HCT116 (cell line): ENCODE data around the gene LACTBL1. TPM values are rescaled to one million over a fixed set of nuclear protein-coding genes. Genes with fewer than 3 reads are reported as not detected.

Source experiments
- ATAC-seq: fragments of 200-7000 bp; cut with Tn5 transposase; 2 replicates; pipeline ENCODE4 v1.9.1; 2020; ENCODE audit warnings: mild to moderate bottlenecking, moderate library complexity
- BruUV-seq: library from RNA; stranded (reverse); fragments of 400-500 nt; replicated peaks from 2 replicates; lab custom pipeline; 2021; lab: Mats Ljungman, UMichigan
- CTCF ChIA-PET: fragments of 300-600 bp; sonication (Branson Sonifier 250); formaldehyde crosslinking; loops from one replicate; lab custom pipeline; 2021; ENCODE audit warnings: antibody characterized with exemption; lab: Charles Lee
- POLR2A ChIA-PET: fragments of 300-600, 350-600 bp; sonication (Branson Sonifier 250); formaldehyde crosslinking; loops from one replicate; lab custom pipeline; 2021; ENCODE audit warnings: antibody characterized with exemption; lab: Charles Lee
- RAD21 ChIA-PET, 2 experiments: fragments of 300-600 bp; sonication (Branson Sonifier 250); formaldehyde crosslinking; loops; one replicate each; lab custom pipeline; 2023; ENCODE audit warnings: low total read pairs in 2 of 2; ENCODE audit not compliant: uncharacterized antibody in 2 of 2, unreplicated experiment in 2 of 2, low non-redundant PET in 1 of 2; lab: Charles Lee
- DNase-seq: peaks from one replicate; pipeline ENCODE4 v3.0.0-alpha.2; 2010; ENCODE audit warnings: low read depth, low spot score
- H2AFZ ChIP-seq: fragments of 200-600 bp; shearing (Covaris generic), sonication (generic); 2 replicates; pipeline ENCODE4 v1.6.1; 2017; ENCODE audit warnings: low read depth, mixed run types, mixed read lengths, antibody characterized with exemption, low read length; ENCODE audit not compliant: poor library complexity, severe bottlenecking
- H3K27ac ChIP-seq: 2 replicates; pipeline ENCODE4 v1.5.1; 2012; ENCODE audit warnings: low read depth, low read length
- H3K27me3 ChIP-seq: fragments of 200-600 bp; sonication (generic); 2 replicates; pipeline ENCODE4 v1.6.1; 2016; ENCODE audit warnings: mixed run types, low read length, mixed read lengths; ENCODE audit not compliant: insufficient read depth
- H3K36me3 ChIP-seq, 2 experiments: fragments of 200-500 bp in 1 of 2; fragments of 200-600 bp in 1 of 2; sonication (Bioruptor generic) in 1 of 2; sonication (generic) in 1 of 2; 2 replicates each; pipeline versions ENCODE4 v1.5.1 to v1.6.1; 2014 to 2016; ENCODE audit warnings: low read length in 2 of 2, inconsistent platforms in 1 of 2, mixed read lengths in 1 of 2, mixed run types in 1 of 2; ENCODE audit not compliant: insufficient read depth in 2 of 2, control insufficient read depth in 1 of 2
- H3K4me1 ChIP-seq, 2 experiments: fragments of 200-600 bp in 1 of 2; sonication (generic) in 1 of 2; 2 replicates each; pipeline versions ENCODE4 v1.5.1 to v1.6.1; 2012 to 2017; ENCODE audit warnings: low read length in 2 of 2, inconsistent platforms in 1 of 2, mild to moderate bottlenecking in 1 of 2, mixed read lengths in 1 of 2, mixed run types in 1 of 2, moderate library complexity in 1 of 2; ENCODE audit not compliant: insufficient read depth in 2 of 2, control insufficient read depth in 1 of 2
- H3K4me2 ChIP-seq: fragments of 200-600 bp; sonication (generic); 2 replicates; pipeline ENCODE4 v1.6.1; 2017; ENCODE audit warnings: mixed run types, low read length, mixed read lengths
- H3K4me3 ChIP-seq, 2 experiments: fragments of 200-600 bp in 1 of 2; sonication (generic) in 1 of 2; replicated peaks in 1 of 2; 2 replicates each; pipeline ENCODE4 v1.5.1; 2011 to 2016; ENCODE audit warnings: low read length in 2 of 2, control low read depth in 1 of 2, low read depth in 1 of 2, mild to moderate bottlenecking in 1 of 2, mixed read lengths in 1 of 2, mixed run types in 1 of 2
- H3K79me2 ChIP-seq: fragments of 200-600 bp; sonication (generic); 2 replicates; pipeline ENCODE4 v1.6.1; 2017; ENCODE audit warnings: mild to moderate bottlenecking, mixed run types, low read length, moderate library complexity, mixed read lengths; ENCODE audit not compliant: insufficient read depth
- H3K9ac ChIP-seq: fragments of 200-600 bp; sonication (generic); 2 replicates; pipeline ENCODE4 v1.6.1; 2016; ENCODE audit warnings: low read length, mixed read lengths
- H3K9me2 ChIP-seq: fragments of 200-600 bp; sonication (generic), shearing (Covaris generic); 2 replicates; pipeline ENCODE4 v1.6.1; 2017; ENCODE audit warnings: mixed run types, mild to moderate bottlenecking, moderate library complexity; ENCODE audit not compliant: insufficient read depth
- H3K9me3 ChIP-seq, 2 experiments: fragments of 200-500 bp in 1 of 2; fragments of 200-600 bp in 1 of 2; sonication (Bioruptor generic) in 1 of 2; sonication (generic) in 1 of 2; 2 replicates each; pipeline ENCODE4 v1.6.1; 2014 to 2017; ENCODE audit warnings: low read length in 2 of 2, mixed read lengths in 2 of 2, inconsistent platforms in 1 of 2, low read depth in 1 of 2, mild to moderate bottlenecking in 1 of 2, mixed run types in 1 of 2, moderate library complexity in 1 of 2; ENCODE audit not compliant: control insufficient read depth in 1 of 2, insufficient read depth in 1 of 2
- H4K20me1 ChIP-seq: fragments of 200-600 bp; sonication (generic), shearing (Covaris generic); 2 replicates; pipeline ENCODE4 v1.6.1; 2017; ENCODE audit warnings: mixed run types, mild to moderate bottlenecking, moderate library complexity; ENCODE audit not compliant: insufficient read depth
- ATF3 ChIP-seq: IDR thresholded peaks from 2 replicates; pipeline ENCODE4 v1.6.1; 2012
- CBX3 ChIP-seq: IDR thresholded peaks from 2 replicates; pipeline ENCODE4 v1.6.1; 2012; ENCODE audit warnings: low read depth
- CEBPB ChIP-seq: IDR thresholded peaks from 2 replicates; pipeline ENCODE4 v1.6.1; 2012; ENCODE audit warnings: low read depth
- CTCF ChIP-seq, 3 experiments: fragments of 200-600 bp in 1 of 3; sonication (generic) in 1 of 3; IDR thresholded peaks in 2 of 3; conservative IDR thresholded peaks in 1 of 3; 2 replicates each; pipeline ENCODE4 v1.5.1; 2012 to 2017; ENCODE audit warnings: low read depth in 2 of 3, low read length in 2 of 3, antibody characterized with exemption in 1 of 3, borderline replicate concordance in 1 of 3, control low read depth in 1 of 3, mild to moderate bottlenecking in 1 of 3, mixed read lengths in 1 of 3, mixed run types in 1 of 3, moderate library complexity in 1 of 3; ENCODE audit not compliant: insufficient read depth in 1 of 3
- EGR1 ChIP-seq: IDR thresholded peaks from 2 replicates; pipeline ENCODE4 v1.6.1; 2012; ENCODE audit warnings: low read depth
- ELF1 ChIP-seq: IDR thresholded peaks from 2 replicates; pipeline ENCODE4 v1.6.1; 2012; ENCODE audit warnings: low read depth, borderline replicate concordance
- EZH2 ChIP-seq: fragments of 200-600 bp; sonication (generic); IDR thresholded peaks from 2 replicates; pipeline ENCODE4 v1.6.1; 2017; ENCODE audit warnings: antibody characterized with exemption, mixed run types
- EZH2phosphoT487 ChIP-seq: fragments of 200-600 bp; IDR thresholded peaks from 2 replicates; pipeline ENCODE4 v1.6.1; 2018; ENCODE audit warnings: antibody characterized with exemption, borderline replicate concordance
- FOSL1 ChIP-seq: IDR thresholded peaks from 2 replicates; pipeline ENCODE4 v1.6.1; 2012; ENCODE audit warnings: low read depth
- MAX ChIP-seq: IDR thresholded peaks from 2 replicates; pipeline ENCODE4 v1.6.1; 2012
- POLR2A ChIP-seq: IDR thresholded peaks from 2 replicates; pipeline ENCODE4 v1.7.0; 2011; ENCODE audit warnings: borderline replicate concordance; ENCODE audit not compliant: insufficient read depth, insufficient read length; ENCODE audit errors: extremely low read depth
- POLR2AphosphoS5 ChIP-seq: IDR thresholded peaks from 2 replicates; pipeline ENCODE4 v1.6.1; 2011; ENCODE audit warnings: mild to moderate bottlenecking, low read depth, low read length, moderate library complexity
- RAD21 ChIP-seq: IDR thresholded peaks from 2 replicates; pipeline ENCODE4 v1.6.1; 2012; ENCODE audit warnings: low read depth, mild to moderate bottlenecking
- REST ChIP-seq: IDR thresholded peaks from 2 replicates; pipeline ENCODE4 v1.6.1; 2012; ENCODE audit warnings: low read depth
- SIN3A ChIP-seq: IDR thresholded peaks from 2 replicates; pipeline ENCODE4 v1.6.1; 2012; ENCODE audit warnings: low read depth
- SP1 ChIP-seq: IDR thresholded peaks from 2 replicates; pipeline ENCODE4 v1.6.1; 2012; ENCODE audit warnings: low read depth
- YY1 ChIP-seq: IDR thresholded peaks from 2 replicates; pipeline ENCODE4 v1.6.1; 2011; ENCODE audit warnings: low read length, low read depth, moderate library complexity, mild to moderate bottlenecking; ENCODE audit not compliant: insufficient replicate concordance; ENCODE audit errors: extremely low read depth
- ZBTB33 ChIP-seq: IDR thresholded peaks from 2 replicates; pipeline ENCODE4 v1.6.1; 2011; ENCODE audit warnings: mild to moderate bottlenecking, low read length, moderate library complexity; ENCODE audit not compliant: insufficient replicate concordance; ENCODE audit errors: extremely low read depth
- ZFX ChIP-seq: fragments of 450-650 bp; IDR thresholded peaks from 2 replicates; pipeline ENCODE4 v1.6.1; 2017
- ZNF274 ChIP-seq: fragments of 200-500 bp; sonication (Bioruptor generic); IDR thresholded peaks from 2 replicates; pipeline ENCODE4 v1.6.1; 2014; ENCODE audit warnings: mild to moderate bottlenecking, low read depth, low read length, inconsistent platforms
- intact Hi-C: fragments of 100-400 bp; cut with micrococcal nuclease; formaldehyde crosslinking; loops from 2 replicates; pipeline ENCODE4 v1.10.0; 2022
- total RNA-seq: library from RNA; stranded (reverse); gene quantifications from one replicate; pipeline ENCODE4 v1.2.1, GENCODE V29; 2021; ENCODE audit not compliant: unreplicated experiment

The LACTBL1 gene
- total RNA-seq, 1 experiment from 2014 or later: not detected

- CTCF ChIA-PET: interaction anchor here (0.5 kb wide), 1 partner anchor 671 kb away, joined by 3 read pairs; no protein-coding TSS in a partner anchor
- H3K9me2 ChIP-seq: no peaks in the 10 kb centered on the region
- DNase-seq: no peak
- no peaks in the 10 kb centered on the region for H3K36me3 ChIP-seq
- no peaks in the 10 kb centered on the region for H4K20me1 ChIP-seq
- no peak overlapping the region for H3K9ac ChIP-seq
- no peak for TF ChIP-seq YY1
- no peak for TF ChIP-seq EZH2
- TF ChIP-seq CBX3: no peak
- TF ChIP-seq FOSL1: no peak
- TF ChIP-seq EZH2phosphoT487: no peak
- no peak for TF ChIP-seq POLR2A
- TF ChIP-seq POLR2AphosphoS5: no peak
- no peak for TF ChIP-seq ELF1
- no peak for TF ChIP-seq RAD21
- no peak for TF ChIP-seq ZNF274
- no peak for TF ChIP-seq SP1
- TF ChIP-seq SIN3A: no peak
- TF ChIP-seq EGR1: no peak
- no peak for TF ChIP-seq REST
- TF ChIP-seq ZBTB33: no peak
- no peak for TF ChIP-seq MAX
- TF ChIP-seq ZFX: no peak
- no peak for TF ChIP-seq CTCF (IDR thresholded peaks at IDR 0.05 in 2 of 3, conservative IDR thresholded peaks at IDR 0.05 in 1 of 3; ENCODE audit: borderline replicate concordance in 1 of 3, insufficient read depth in 1 of 3, low read depth in 2 of 3, low read length in 2 of 3)
- no peak for TF ChIP-seq CEBPB
- no peak for TF ChIP-seq ATF3
- TF ChIP-seq, all 23 proteins: peak for 0
- H3K27me3 ChIP-seq: peaks cover 6% of the 10 kb centered on the region; the same call in 1 of the 2 replicates
- no TSS peak for BruUV-seq
- H3K4me2 ChIP-seq: no peak overlapping the region
- ChIA-PET POLR2A (no interaction called here), RAD21 (no interaction called here)
- no peak overlapping the region for H2AFZ ChIP-seq
- no peaks in the 10 kb centered on the region for H3K79me2 ChIP-seq
- H3K4me3 ChIP-seq: no peak overlapping the region
- no peak for ATAC-seq
- peaks cover 0 to 2% of the 10 kb centered on the region in 2 experiments; a peak in 1 of 4 replicates for H3K4me1 ChIP-seq
- H3K27ac ChIP-seq: no peak overlapping the region
- intact Hi-C loops: no loop called here
- H3K9me3 ChIP-seq: no peaks in the 10 kb centered on the region
Measured at GRCh38 chr1:22966309-22966708, 6.4 kb downstream of the LACTBL1 start.
